ENCODE results near the gene CARD19.
A peak's percentile ranks its signal among the peaks of the same experiment; 100 is the strongest.

CARD19 gene

GRCh38 chr9:93086447-93087224, 9.4 kb upstream of the CARD19 start:
- no peak for DNase-seq (ENCODE audit: low read depth, low spot score)
- no peak overlapping the region for H3K27ac ChIP-seq

GRCh38 chr9:93087971-93088655, 7.9 kb upstream of the CARD19 start:
- no peak overlapping the region for H3K27ac ChIP-seq

GRCh38 chr9:93088656-93089015, 7.4 kb upstream of the CARD19 start:
- DNase-seq (ENCODE audit: low read depth, low spot score) = no peak
- no peak overlapping the region for H3K27ac ChIP-seq

More at GRCh38 chr9:93087971-93088655, 7.9 kb upstream of the CARD19 start:
- no peak for DNase-seq (ENCODE audit: low read depth, low spot score)

- no peak overlapping the region for H3K27ac ChIP-seq
- DNase-seq (ENCODE audit: low read depth, low spot score) = no peak
These were observed 7.0 kb upstream of the CARD19 start for GRCh38 chr9:93089024-93089423.

GRCh38 chr9:93089481-93089991, 6.5 kb upstream of the CARD19 start:
- H3K27ac ChIP-seq = no peak overlapping the region
- DNase-seq (ENCODE audit: low read depth, low spot score) = no peak

- no peak for DNase-seq (ENCODE audit: low read depth, low spot score)
- no peak overlapping the region for H3K27ac ChIP-seq
These were observed 5.8 kb upstream of the CARD19 start for GRCh38 chr9:93090091-93090655.

- H3K27ac ChIP-seq = peak overlapping the region; percentile 72
- DNase-seq (ENCODE audit: low read depth, low spot score) = no peak
These were observed 5.0 kb upstream of the CARD19 start for GRCh38 chr9:93091056-93091452.

GRCh38 chr9:93091453-93092081, 4.5 kb upstream of the CARD19 start:
- peak; percentile 70 for DNase-seq (ENCODE audit: low read depth, low spot score)
- peak overlapping the region; percentile 72 for H3K27ac ChIP-seq

GRCh38 chr9:93092251-93092991, 3.6 kb upstream of the CARD19 start:
- peak overlapping the region; percentile 72 for H3K27ac ChIP-seq
- DNase-seq (ENCODE audit: low read depth, low spot score) = no peak

- no peak for DNase-seq (ENCODE audit: low read depth, low spot score)
- H3K27ac ChIP-seq = no peak overlapping the region
These were observed 2.7 kb upstream of the CARD19 start for GRCh38 chr9:93093127-93093876.

GRCh38 chr9:93093877-93094657, 1.9 kb upstream of the CARD19 start:
- no peak for DNase-seq (ENCODE audit: low read depth, low spot score)
- H3K27ac ChIP-seq = no peak overlapping the region

- no peak for DNase-seq (ENCODE audit: low read depth, low spot score)
- peak overlapping the region; percentile 80 for H3K27ac ChIP-seq
These were observed 1.3 kb upstream of the CARD19 start for GRCh38 chr9:93094658-93095204.

GRCh38 chr9:93095205-93096130, 549 bp upstream of the CARD19 start:
- peak overlapping the region; percentile 80 for H3K27ac ChIP-seq
- peak; percentile 84 for DNase-seq (ENCODE audit: low read depth, low spot score)

- peak overlapping the region; percentile 62 for H3K27ac ChIP-seq
- no peak for DNase-seq (ENCODE audit: low read depth, low spot score)
These were observed 880 bp downstream of the CARD19 start for GRCh38 chr9:93096811-93097382.

- peak overlapping the region; percentile 62 for H3K27ac ChIP-seq
- no peak for DNase-seq (ENCODE audit: low read depth, low spot score)
These were observed 1.6 kb downstream of the CARD19 start for GRCh38 chr9:93097511-93098201.

GRCh38 chr9:93098236-93098946, 2.4 kb downstream of the CARD19 start:
- peak overlapping the region; percentile 62 for H3K27ac ChIP-seq

More at GRCh38 chr9:93098236-93098946, 2.4 kb downstream of the CARD19 start:
- peak; percentile 66 for DNase-seq (ENCODE audit: low read depth, low spot score)

All from epithelial cell of prostate (primary cell).